Cortex of kidney (tissue), 1 donor: Measurements from ENCODE around the gene NUDT1.

Experiments
- DNase-seq: peaks from one replicate; lab custom pipeline; 2025; lab: John Stamatoyannopoulos, UW

The NUDT1 gene

DNA sequence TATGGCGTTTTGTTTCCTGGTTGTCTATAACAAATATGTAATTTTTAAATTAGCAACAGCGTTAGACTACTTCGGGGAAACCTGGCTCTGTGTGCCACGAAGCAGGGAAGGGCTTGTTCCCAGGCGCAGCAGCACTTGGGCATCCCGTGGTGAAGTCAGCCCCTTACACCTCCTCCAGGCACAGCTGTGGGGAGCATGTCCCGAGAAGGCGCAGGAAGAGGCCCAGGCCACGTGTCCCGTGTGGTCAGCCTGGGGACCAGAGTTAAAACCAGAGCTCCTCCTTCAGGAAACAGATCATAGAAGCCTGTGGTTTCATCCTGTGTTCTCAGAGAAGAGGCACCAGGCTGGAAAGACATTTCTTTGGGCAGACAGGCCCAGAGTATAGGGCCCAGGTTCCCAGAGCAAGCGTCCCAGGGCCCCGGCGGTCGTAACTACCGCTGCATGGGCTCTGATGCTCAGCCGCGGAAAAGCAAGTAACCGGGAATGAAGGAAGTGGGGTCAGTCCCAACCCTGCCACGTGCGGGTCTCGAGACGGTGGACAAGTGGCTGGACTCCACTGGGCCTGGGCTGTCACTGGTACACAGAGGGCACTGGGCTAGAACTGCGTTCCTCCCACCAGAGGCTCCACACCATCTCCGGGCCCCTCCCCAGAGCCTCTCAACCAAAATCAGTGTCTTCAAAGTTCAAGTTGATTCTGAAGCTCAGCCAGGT lies 7.1 kb downstream of the NUDT1 start:
- DNase-seq: no peak

DNA sequence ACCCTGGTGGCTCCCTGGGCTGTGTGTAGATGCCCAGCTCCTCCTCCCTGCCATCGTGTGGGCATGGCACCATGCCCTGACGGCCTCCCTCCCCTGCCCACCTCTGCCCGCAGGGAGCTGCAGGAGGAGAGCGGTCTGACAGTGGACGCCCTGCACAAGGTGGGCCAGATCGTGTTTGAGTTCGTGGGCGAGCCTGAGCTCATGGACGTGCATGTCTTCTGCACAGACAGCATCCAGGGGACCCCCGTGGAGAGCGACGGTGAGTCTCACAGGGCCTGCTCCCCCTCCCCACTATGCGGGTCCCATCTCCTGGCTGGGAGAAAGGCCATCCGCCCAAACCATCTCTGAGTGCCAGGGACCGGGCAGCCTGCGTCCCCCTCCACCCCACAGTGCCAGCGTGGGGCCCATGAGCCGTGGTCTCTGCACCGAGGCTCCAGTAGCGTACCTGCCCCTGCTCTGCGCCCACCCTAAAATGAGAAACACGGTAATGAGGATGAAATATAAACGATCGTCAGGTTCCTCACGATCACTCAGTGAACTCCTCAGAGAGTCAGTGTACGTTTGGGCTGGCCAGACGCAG lies 7.8 kb downstream of the NUDT1 start:
- DNase-seq: no peak

DNA sequence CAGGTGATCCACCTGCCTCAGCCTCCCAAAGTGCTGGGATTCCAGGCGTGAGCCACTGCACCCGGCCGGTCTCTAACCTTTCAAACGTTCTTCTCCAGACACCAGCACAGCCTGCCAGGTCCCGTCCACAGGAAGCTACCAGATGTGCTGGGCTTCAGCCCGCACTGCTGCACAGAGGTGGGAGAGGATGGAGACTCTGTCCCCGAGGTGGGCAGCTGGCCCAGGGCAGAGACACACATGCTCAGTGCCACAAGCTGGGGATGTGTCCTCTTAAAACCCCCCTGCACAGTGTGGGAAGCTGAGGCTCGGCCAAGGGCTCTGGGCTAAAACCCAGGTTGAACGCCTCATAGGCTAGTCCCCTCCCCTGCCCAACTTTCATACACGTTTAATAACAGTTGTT lies 9.4 kb downstream of the NUDT1 start:
- DNase-seq: no peak

DNA sequence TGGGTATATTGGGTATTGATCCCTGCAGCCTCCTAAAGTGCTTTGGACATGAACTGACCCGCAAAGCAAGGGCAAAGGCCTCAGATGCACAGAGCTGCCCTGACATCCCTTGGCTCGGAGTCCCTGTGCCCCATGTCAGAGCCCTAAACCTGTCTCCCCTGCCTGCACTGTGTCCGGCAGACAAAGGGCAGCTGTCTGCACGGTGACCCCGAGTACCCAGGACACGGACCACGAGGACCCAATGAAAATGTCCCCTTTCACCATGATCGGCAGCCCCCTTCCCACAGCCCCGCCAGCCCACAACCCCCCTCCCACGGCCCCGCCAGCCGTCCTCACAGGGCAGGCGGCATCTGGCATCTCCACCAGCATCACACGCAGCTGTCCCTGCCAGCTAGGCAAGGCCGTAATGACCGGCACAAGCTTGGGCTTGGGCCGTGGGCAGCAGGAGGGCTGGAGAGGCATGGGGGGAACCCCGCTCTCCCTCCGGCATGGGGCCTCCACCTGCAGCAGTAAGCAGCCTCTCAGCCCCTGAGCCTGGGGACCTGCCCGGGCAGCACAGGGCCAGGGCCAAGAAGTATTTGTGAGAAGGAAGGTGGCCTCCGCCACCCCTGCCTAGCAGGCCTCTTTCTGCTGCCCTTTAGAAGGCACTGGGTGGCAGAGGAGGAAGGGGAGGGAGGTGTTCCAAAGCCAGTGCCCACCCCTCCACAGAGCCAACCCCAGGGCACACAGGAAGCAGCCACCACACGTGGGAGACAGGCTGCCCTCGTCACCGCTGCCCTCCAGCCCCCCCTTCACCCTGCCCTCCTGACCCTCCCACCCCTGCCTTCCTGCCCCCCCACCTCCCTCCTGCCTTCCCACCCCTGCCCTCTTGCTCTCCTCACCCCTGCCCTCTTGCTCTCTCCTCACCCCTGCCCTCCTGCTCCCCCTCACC lies 10.1 kb downstream of the NUDT1 start:
- DNase-seq: no peak

DNA sequence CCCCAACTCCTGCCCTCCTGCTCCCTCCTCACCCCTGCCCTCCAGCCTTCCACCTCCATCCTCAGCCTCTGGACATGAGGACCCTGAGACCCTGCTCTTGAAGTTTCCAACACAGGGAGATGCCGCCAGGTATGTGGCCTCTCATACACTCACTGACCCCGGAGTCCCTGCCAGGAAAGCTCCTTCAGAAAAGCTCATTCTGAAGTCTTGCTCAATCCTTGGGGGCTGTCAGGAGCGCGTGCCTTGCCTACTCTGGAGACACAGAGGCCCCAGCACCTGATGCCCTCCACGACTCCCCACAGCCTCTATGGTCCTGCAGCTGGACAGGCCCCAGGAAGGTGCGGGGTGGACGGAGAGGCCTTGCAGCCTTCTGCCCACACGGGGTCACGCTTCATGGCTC lies 11.0 kb downstream of the NUDT1 start:
- DNase-seq: no peak

DNA sequence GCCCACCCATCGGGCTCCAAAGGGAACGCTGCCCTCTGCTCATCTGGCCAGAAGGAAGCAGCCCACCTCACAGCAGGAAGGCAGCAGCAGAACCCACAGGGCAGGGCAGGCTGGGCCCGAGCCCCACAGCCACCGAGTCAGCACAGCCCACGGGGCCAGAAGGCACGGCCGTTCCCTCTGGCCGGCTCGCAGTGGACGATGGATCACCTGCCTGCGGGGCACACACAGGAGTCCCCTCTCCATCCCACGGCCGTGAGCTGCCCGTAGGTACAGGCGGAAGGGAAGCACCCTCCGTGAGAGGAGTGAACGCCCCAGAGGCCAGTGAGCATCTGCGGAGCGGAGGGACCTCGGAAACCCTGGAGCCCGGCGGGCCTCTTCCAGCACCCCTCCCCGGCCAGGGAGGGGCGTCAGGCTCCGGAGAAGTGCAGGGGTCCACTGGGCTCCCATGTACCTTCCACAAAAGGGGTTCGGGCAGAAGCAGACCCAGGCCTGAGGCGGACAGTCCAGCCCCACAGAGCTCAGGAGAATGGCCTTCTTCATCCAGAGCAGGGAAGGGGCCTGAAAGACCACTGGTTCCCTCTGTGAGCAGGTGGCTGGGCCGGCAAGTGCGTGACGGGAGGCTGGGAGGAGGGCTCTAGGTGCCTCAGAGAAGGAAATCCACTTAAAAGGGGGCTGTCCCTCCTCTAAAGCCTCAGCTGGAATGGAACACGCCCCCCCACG lies 11.7 kb downstream of the NUDT1 start:
- no peak for DNase-seq

DNA sequence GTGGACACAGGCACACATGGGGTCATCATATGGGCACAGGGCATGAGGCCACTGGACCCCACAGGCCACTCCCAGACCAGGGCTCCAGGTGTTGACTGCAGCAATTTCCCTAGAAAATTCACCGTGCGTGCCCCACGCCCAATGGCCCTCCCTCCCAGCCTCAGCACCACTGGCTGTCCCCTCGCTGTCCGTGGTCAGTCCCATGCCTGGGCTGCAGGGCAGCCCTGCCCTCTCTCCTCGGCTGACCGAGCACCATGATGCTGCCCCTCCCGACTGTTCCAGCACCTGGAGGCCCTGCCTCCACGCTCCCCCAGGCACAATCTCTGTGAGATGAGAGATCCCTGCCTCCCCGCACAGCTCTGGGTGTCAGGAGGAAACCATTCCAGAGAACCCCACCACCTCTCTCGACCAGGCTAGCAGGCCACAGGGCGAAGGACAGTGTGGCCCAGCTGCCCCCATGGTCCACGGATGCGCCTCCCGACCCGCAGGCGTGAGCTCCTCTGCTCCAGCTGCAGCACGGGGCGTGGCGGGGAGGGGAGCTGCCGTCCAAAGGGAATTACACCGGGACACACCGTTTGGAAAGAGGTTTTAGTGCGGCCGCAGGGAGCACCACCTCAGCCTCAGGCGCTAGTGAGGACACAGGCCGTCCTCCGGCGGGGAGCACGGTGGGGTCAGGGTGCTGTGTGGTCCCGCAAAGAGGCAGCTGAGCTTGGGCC lies 12.6 kb downstream of the NUDT1 start:
- no peak for DNase-seq

DNA sequence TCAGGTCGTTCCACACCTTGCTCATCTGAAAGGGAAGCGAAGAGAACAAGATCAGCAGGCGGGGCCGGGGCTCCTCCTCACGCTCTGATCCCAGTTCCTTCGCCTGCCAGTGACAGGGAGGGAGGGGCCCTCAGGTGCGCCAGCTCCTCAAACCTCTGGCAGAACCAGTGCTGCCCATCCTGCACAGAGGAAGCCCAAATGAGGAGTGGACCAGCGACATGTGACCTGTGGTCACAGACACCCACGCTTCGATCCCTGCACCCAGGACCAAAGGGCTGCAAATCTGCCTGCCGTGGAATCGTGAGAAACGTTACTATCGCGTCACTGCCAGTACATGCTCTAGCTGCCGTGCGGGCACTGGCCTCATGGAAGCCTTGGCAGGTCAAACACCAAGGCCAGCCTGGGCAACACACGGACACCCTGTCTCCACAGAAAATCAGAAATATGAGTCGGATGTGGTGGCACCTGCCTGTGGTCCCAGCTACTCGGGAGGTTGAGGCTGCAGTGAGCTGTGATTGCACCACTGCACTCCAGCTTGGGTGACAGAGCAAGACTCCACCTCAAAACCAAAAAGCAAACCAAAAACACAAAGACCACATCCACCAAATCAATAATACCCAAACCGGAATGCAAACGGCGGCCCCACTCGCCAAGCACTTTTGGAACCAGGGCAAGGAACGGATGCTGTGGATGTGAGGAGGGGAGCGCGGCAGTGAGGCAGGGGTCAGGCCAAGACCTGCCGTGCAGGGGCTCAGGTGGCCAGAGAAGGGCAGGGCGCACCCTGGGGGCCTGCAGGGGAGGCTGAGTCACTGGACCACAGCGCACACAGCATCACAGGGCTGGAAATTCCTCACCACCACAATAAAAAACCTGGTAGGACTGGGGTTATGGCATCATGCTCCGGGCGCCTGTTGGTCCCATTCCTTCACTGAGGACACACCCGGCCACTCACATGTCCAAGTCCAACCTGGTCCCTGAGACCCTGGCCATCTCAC lies 13.4 kb downstream of the NUDT1 start:
- no peak for DNase-seq

DNA sequence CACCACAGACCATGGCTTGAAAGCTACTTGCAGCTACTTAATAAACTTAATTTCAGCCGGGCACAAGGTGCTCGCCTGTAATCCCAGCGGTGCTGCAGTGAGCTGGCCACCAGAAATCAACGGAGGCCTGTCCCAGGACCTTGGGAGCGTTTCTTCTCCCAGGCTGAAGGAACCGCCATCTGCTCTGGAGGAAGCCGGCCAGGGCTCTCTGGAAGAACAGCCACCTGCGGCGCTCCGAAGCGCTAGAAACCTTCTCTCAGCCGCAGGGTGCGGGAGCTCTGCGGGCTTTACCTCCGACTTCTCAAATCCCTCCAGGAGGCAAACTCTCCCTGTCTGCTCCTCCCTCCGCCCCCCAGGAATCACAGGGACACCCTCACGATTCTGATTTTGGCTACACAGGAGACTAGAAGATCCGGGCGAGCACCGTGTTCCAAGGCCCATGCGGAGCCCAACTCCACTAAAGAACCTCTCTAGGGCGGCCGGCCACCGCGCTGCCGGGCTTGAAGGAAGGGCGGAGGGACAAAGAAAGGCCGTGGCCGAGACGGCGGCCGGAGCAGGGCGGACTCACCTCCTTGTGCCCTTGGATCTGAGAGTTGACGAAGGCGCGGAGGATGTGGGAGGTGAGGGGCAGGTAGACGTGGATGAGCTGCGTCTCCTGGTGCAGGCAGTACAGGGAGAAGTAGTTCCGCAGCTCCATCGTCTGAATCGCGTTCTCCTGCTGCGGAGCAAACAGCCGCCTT lies 14.4 kb downstream of the NUDT1 start:
- DNase-seq: no peak

DNA sequence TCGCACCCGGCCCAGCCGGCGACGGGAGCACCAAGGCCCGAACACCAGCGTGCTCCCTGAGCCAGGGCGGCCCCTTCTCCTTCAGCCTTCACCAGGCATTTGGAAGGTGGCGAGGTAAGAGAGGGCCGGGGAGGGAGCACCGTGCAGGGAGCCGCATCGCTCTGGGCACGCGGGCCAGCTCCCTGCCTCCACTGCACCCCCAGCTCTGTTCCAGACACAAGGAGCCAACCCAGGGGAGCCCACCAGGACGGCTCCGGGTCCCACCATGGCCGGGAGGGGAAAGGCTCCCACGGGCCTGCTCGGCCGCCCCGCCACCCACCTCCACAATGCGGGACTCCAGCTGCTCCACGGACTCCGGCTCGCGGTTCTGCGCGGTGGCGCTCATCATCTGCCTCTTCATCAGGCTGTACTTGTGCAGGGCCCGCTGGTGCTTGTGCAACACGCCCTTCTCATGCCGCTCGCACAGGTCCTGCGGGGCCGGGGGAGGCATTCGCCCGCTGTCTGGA lies 15.1 kb downstream of the NUDT1 start:
- no peak for DNase-seq

DNA sequence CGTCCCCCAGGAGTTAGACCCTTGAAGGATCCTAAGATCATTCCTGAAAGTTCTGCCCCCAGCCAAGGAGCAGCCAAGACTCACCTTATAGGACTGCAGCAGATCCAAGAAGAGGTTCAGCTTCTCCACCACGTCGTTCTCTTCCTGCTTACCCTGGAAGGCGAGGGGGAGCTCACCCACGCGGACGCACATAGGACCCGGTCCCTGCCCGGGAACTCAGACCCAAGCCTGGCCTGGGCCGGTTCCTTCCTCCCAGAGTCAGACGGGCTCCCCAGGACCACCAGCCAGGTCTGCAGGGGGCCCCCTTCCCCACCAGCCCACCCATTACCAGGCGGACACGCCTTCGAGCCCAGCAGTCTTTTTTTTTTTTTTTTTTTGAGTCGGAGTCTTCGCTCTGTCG lies 15.6 kb downstream of the NUDT1 start:
- DNase-seq: no peak

DNA sequence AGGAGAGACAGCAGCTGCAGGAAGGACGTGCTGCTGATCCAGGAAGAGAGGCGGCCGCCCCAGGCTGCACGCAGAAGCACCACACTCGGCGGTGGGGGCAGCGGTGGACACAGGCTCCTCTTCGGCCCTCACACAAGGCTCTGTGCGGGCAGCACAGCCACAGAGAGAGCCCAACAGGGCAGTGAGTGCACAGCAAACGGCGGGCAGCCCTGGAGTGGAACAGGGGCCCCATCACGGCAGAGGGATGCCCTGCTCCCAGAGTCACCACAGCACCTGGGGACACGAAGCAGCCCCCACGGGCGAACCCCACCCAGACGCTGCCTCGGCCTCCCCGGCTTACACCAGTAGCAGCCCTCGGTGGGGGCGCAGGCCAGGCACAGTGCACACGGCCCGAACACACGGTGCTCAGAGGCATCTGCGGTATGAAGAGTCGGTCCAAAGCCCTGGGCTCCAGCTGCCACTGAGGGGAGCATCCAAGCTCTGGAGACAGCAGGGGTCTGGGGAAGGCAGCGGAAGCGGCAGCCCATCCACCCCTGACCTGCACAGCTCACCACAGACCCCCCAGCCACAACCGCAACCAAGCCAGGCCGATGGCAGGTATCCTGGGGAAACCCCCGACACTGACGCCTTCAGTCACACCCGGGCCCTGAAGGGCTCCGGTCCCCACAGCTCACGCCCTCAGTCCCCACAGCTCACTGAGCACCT lies 16.8 kb downstream of the NUDT1 start:
- DNase-seq: no peak

DNA sequence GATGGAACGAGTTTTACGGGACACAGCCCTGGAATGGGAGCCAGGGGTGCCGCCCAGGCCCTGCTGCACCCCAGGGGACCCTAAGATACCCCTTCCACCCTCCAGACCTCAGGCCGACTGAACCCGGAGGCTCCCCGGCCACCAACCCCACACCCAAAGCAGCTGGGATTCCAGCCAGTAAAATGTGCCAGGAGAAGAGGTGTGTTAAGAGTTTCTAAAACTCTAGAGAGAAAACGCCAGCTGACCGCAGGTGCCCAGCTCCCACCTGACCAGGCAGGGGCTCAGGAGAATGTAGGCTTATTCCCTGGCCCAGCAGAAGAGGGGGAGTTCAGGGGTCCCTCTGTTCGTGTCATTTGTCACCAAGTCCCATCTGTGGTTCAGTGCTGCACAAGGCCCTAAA lies 17.5 kb downstream of the NUDT1 start:
- DNase-seq: no peak

DNA sequence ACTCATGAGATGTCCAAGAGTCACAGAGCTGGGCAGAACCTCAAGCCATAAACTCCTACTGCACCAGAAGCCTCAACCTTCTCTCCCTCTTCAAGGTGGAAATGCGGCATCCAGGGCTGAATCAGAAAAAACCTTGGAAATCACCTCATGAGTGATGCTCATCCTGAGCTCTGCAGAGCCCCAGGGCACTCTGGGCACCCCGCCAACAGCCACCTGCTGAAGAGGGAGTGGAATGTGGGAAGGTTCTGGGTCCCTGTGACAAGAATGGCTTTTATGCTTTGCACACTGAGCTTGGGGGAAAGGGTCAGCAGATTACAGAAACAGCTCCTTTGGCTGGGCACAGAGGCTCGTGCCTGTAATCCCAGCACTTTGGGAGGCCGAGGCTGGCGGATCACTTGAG lies 18.8 kb downstream of the NUDT1 start:
- DNase-seq: no peak

DNA sequence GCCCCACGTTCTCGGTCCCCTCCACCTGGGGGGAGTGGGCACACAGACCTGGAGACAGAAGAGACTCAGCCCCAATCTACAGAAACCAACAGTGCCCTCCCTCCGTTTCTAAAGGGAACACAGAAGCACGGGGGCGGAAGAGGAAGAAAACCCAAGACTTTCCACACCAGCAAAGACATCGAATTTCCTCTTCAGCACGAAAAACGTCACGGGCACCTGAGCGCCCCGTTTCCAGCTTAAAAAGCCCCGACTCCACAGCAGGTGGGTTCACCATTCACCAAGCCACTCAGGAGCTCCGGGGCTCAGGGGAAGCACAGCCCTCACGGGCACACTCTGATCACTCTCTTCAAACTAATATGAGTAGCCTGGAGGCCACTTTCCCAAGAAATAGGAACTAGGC lies 19.6 kb downstream of the NUDT1 start:
- no peak for DNase-seq

DNA sequence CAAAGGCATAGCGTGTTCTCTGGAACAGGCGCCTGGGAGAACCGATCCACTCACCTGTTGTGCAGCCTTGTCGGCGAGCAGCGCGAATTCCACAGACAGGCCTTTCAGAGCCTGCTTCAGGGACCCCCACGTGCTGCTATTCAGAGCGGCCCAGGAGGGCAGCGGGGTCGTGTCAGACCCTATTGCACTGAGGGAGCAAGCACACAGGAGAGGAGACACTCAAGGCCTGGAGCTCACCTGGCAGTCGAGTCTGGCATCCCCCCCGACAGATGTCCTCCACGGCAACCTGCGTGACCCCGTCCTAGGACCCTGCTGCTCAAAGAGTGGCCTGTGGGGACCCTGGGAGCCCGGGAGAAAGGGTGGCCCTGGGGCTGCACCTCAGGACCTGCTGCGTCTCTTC lies 21.1 kb downstream of the NUDT1 start:
- DNase-seq: no peak

DNA sequence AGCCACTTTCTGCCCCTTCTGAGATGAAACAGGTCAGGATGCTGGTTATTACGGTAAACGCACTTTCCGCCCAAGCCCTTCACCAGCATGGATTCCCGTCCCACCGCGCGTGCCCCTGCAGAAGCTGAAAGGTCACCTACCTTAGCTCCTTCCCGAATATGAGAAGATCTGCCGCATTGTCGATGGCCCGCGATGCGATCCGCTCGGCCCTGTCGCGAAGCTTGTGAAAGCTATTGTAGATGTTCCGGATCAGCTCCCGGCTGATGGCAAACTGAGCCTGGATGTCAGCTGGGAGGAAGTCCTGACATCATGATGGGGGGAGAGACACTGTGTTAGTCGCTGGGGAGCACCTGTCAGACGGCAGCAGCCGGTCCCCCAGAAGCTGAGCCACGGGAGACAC lies 22.1 kb downstream of the NUDT1 start:
- no peak for DNase-seq

DNA sequence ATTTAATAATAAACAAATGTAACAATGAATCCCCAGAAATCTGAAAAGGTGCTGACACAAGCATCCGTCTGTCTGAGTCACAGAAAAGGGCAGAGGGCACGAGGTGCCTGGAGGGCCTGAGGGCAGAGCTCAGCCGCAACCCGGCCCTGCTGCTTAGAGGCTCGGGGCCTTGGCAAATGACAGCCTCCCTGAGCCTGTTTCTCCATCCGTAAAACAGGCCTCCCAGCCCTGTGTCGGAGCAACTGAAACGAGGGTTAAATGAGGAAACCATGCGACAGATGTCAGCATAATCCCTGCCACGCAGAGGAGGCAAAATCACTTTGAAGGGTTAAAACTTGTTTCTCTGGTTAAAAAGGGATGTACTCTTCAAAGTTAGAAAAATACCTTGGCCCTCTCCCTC lies 24.9 kb downstream of the NUDT1 start:
- no peak for DNase-seq
